NCI-H510A treated with DMSO at 0.1 percent for 48 hours (cell line): ENCODE results near the gene N4BP3.

ENCODE experiments used
- DNase-seq: peaks from one replicate; lab custom pipeline; 2025; lab: John Stamatoyannopoulos, UW

N4BP3 gene

DNA sequence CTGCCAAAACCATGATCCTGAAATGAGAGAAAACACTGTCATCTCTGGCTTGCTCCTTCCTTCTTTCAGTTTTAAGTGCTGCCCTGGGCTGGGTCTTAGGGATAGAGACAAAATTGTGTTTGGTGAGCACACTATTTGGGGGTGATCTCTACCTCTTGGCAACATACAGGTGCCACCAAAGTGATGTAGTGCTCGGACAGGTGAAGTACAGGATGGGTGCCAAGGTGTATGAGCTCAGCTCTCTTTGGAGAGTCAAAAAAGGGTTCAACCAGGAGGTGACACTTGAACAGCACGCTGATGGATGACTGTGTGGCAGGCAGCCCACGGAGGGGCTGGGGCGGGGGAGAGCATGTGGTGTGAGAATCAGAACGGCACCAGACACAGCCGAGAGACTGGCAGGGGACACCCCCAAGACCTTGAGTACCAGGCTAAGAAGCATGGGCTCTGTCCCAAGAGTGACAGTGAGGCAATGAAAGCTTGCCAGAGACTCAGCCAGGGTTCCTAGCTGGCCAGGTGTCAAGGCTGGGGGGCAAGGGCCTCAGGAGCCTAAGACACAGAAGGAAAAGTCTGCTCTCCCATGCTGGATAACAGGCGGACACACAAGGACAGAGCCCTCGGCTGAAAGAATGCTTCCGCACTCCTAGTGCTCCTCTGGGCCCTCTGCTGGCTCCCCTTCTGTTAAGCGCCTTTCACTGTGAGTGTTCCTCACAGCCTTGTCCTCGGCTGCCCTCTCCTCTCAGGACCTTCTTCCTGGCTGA lies 37.8 kb downstream of the N4BP3 start:
- DNase-seq, result no peak

DNA sequence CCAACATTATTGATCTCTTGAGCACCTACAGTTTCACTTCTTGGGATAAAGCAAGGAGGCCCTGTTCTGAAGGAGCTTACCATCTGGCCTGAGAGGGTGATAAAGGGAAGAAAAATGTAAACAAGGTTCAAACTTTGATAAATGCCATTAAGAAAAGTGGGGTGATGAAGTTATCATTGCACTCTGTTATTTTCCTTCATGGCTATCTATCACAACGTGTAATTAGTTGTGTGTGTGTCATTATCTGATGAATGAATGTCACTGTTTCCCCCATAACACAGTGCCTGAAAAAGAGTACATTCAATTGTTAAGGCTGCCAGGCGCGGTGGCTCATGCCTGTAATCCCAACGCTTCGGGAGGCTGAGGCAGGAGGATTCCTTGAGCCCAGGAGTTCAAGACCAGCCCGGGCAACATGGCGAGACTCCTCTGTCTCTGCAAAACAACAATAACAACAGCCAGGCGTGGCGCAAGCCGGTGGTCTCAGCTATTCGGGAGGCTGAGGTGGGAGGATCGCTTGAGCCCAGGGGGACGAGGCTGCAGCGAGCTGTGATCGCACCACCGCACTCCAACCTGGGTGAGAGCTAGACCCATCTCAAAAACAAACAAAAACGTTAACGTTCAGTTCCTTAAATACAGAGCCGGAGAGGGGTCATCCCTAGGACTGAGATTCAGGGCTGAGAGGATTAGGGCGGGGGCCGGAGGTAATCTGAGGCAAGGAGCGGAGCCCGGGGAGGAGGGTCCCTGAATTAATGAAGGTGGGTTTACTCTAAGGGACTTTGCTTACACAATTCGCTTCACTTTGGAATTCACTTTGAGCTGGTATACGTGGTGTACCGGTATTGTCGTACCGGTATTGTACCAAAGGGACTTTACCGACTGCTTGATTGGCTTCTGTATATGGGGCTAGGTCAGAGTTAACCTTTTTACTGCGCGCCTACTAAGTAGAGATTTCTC lies 39.4 kb downstream of the N4BP3 start:
- DNase-seq, result no peak

- DNase-seq, result peak; percentile 89
Measured at GRCh38 chr5:178153530-178154340, 40.4 kb downstream of the N4BP3 start, which contains the start of gene NHP2. Gene NHP2 (minus strand): TSS chr5:178153885. CDS start chr5:178153817, 68 bp downstream.

DNA sequence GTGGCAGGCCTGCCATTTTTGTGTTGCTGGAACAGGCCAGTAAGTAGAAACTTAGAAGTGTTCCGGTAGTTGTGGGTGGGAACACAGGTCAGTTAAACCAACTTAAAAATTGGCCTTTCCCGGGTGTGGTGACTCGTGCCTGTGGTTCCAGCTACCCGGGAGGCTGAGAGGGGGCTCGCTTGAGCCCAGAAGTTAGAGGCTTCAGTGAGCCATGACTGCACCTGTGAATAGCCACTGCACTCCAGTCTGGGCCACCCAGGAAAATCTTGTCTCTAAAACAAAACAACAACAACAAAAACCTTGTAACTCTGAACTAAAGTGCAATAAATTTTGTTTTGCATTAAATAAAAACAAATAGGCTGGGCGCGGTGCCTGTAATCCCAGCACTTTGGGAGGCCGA lies 41.7 kb downstream of the N4BP3 start:
- no peak for DNase-seq

DNA sequence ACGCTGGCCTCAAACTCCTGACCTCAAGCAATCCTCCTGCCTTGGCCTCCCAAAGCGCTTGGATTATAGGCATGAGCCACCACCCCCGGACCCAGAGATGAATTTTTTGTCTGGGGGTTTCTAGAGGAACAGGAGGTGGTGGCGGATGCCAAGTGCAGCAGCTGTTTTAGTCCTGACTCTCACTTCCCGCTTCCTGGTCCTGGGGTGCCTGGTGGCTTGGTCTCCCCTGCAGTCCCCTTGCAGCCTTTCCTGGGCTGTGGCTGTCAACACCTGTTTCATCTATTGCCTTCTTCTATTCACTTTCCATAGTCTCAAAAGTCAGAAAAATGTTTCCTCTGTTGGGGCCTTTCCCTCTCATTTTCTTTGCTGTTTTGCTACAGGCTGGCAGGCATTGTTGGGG lies 46.8 kb downstream of the N4BP3 start:
- no peak for DNase-seq

GRCh38 chr5:178162481-178162880 lies 49.1 kb downstream of the N4BP3 start:
- DNase-seq, result no peak

DNA sequence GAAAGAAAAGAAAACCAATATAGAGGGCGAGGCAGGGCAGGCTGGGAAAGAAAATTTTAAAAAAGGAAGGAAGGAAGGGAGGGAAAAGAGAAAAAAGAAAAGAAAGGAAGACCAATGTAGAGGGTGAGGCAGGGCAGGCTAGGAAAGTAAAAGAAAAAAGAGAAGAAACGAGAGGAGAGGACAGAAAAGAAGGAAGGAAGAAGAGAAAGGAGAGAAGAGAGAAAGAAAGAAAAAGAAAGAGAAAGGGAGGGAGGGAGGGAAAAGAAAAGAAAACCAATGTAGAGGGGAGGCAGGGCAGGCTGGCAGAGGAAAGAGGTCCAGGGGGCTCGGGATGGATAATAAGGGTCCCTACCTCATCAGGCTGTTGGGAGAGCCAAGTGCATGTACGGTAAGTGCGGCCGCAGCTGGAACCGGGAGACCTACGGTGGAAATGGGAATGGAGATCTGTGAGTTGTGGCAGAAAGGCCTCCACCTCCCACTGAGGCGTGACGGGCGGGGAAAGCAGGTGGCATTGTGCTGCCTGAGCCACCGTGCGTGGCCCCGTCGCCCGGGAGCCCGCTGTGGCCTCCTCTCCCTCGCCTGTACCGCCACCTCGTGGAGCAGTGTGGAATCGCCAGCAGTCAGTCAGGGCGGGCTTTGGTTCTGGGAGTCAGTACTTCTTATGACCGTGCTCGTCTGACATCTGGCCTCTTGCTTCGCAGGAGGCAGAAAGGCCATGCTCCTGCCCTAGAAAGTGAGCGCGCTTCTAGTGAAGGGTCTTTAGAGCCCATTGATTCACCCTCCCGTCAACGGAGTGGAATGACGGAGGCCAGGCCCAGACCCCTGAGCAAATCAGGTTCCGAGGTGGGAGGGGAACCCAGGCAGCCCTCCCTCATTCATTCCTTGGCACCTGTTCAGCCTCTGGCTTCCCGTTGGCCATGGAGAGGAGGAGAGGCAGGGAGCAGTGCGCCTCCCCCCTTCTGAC lies 50.7 kb downstream of the N4BP3 start:
- peak; percentile 91 for DNase-seq

DNA sequence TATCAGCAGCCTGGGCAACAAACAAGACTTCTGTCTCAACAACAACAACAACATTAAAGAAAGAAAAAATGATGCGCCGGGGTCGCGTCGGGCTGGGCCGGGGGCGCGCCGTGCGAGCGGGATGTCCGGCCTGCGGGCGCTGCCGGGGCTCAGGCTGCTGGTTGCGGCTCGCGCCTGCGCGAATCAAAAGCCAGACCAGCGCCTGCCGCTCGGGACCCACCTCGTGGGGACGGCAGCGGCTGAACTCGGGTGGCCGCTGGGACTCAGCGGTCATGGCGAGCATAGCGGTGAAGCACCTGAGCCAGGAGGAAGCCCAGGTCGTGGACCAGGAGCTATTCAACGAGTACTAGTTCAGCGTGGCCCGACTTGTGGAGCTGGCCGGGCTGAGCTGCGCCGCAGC lies 52.2 kb downstream of the N4BP3 start:
- no peak for DNase-seq

- DNase-seq, result no peak
Measured at GRCh38 chr5:178170455-178170854, 57.1 kb downstream of the N4BP3 start.

DNA sequence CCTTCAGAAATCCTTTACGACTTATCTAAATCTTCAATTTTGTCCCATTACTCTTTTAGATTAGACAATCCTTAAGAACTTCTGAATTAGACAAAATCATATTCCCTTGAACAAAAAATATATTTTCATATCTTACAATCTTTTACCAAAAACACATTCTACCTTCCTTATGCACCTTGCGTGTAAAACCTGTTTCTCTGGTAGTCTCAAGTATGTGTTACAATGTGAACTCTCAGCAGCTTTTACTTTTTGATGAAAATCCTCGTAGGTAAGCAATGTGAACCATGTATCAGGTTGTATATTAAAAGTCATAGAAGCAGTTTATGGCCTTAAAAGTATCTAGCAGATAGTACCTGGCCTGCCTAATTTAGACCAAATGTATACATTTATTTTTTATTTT lies 61.1 kb downstream of the N4BP3 start:
- no peak for DNase-seq
